Fibroblast of the aortic adventitia (primary cell): ENCODE measurements around the gene ZNF277. TPM values are rescaled to one million over a fixed set of nuclear protein-coding genes. Genes with fewer than 3 reads are reported as not detected.

ENCODE experiments used
- DNase-seq: peaks from one replicate; pipeline ENCODE4 v3.0.0-alpha.2; 2010; ENCODE audit warnings: low read depth
- H3K4me3 ChIP-seq: 2 replicates; pipeline ENCODE4 v1.5.1; 2011; ENCODE audit warnings: low read depth, mild to moderate bottlenecking, control low read depth, low read length, moderate library complexity
- CTCF ChIP-seq: IDR thresholded peaks from 2 replicates; pipeline ENCODE4 v1.5.1; 2011; ENCODE audit warnings: mild to moderate bottlenecking, low read length, control low read depth, inconsistent platforms; ENCODE audit not compliant: insufficient read depth
- total RNA-seq: library from RNA; depleted of rRNA; stranded (reverse); fragments of >200 nt; gene quantifications from 2 replicates; pipeline ENCODE4 v1.2.3, GENCODE V29; 2012; ENCODE audit warnings: low replicate concordance

The ZNF277 gene
- total RNA-seq, 1 donor, result 41.4 TPM

GRCh38 chr7:112336261-112336660 lies 129.8 kb downstream of the ZNF277 start:
- TF ChIP-seq CTCF, result no peak
- H3K4me3 ChIP-seq, result no peak overlapping the region
- no peak for DNase-seq

GRCh38 chr7:112336936-112337576 lies 130.6 kb downstream of the ZNF277 start:
- no peak overlapping the region for H3K4me3 ChIP-seq
- no peak for TF ChIP-seq CTCF
- DNase-seq, result peak; percentile 46

- DNase-seq, result no peak
- TF ChIP-seq CTCF, result no peak
- no peak overlapping the region for H3K4me3 ChIP-seq
Observed at GRCh38 chr7:112337892-112338291, 131.4 kb downstream of the ZNF277 start.

- DNase-seq, result no peak
- no peak overlapping the region for H3K4me3 ChIP-seq
- no peak for TF ChIP-seq CTCF
Observed at GRCh38 chr7:112338786-112339185, 132.3 kb downstream of the ZNF277 start.

GRCh38 chr7:112341464-112341863 lies 135.0 kb downstream of the ZNF277 start:
- TF ChIP-seq CTCF, result no peak
- no peak for DNase-seq
- H3K4me3 ChIP-seq, result no peak overlapping the region

GRCh38 chr7:112346381-112347060 lies 140.0 kb downstream of the ZNF277 start:
- H3K4me3 ChIP-seq, result no peak overlapping the region
- TF ChIP-seq CTCF, result no peak

More at GRCh38 chr7:112346381-112347060, 140.0 kb downstream of the ZNF277 start:
- peak; percentile 44 for DNase-seq
